Mammary epithelial cell (primary cell): ENCODE data around the gene ZSWIM8.

Source experiments
- EZH2 ChIP-seq: IDR thresholded peaks from 2 replicates; pipeline ENCODE4 v1.6.1; 2012; ENCODE audit warnings: low read length, inconsistent platforms, borderline replicate concordance
- TF ChIP-seq, protein P1 (sequence below), 2 donors: IDR thresholded peaks in 1 of 2; conservative IDR thresholded peaks in 1 of 2; 2 replicates each; pipeline ENCODE4 v1.5.1; 2011 to 2012; ENCODE audit warnings: inconsistent platforms in 2 of 2, low read length in 2 of 2, mild to moderate bottlenecking in 2 of 2, control low read depth in 1 of 2, low read depth in 1 of 2; ENCODE audit not compliant: insufficient read depth in 1 of 2; ENCODE audit errors: extremely low read depth in 1 of 2

DNA sequence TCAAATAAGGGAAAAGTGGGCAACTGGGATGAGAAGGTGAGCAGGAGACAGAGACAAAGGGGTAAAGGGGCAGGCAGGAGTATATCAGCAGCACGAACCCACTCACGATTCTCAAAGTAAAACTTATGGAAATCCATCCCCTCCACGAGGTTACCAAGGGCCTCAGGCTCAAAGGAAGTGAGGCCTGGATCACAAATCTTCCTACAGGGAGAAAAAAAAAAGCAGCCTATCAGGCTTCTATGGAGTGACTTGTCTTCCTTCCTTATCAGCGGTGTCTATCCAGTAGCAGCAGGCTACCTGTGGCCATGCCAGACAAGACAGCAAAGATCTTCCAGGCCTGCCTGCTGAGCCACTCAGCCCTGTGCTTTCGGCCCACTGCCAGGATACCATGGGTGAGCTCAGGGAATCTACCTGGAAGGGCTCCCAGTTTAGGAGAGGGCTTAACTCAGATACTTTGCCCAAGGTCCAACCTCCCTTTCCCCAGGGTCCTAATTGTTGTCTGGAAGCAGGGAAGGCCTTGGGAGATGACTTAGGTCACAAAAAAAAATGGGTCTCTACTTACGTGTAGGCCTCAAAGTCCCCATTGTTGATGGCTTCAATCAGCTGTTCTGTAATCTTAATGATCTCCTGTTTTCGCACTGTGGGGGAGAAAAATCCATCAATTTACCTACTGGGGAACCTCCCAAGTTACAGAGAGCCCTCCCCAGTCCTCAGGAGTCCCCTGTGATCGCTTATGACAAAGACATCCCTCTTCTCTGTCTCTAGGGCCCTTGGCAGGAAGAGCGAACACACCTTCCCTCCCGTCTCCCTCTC lies 31.7 kb downstream of the ZSWIM8 start:
- TF ChIP-seq, protein P1, sequence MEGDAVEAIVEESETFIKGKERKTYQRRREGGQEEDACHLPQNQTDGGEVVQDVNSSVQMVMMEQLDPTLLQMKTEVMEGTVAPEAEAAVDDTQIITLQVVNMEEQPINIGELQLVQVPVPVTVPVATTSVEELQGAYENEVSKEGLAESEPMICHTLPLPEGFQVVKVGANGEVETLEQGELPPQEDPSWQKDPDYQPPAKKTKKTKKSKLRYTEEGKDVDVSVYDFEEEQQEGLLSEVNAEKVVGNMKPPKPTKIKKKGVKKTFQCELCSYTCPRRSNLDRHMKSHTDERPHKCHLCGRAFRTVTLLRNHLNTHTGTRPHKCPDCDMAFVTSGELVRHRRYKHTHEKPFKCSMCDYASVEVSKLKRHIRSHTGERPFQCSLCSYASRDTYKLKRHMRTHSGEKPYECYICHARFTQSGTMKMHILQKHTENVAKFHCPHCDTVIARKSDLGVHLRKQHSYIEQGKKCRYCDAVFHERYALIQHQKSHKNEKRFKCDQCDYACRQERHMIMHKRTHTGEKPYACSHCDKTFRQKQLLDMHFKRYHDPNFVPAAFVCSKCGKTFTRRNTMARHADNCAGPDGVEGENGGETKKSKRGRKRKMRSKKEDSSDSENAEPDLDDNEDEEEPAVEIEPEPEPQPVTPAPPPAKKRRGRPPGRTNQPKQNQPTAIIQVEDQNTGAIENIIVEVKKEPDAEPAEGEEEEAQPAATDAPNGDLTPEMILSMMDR (conservative IDR thresholded peaks at IDR 0.05 in 1 of 2, IDR thresholded peaks at IDR 0.05 in 1 of 2; ENCODE audit: extremely low read depth in 1 of 2, insufficient read depth in 1 of 2, low read depth in 1 of 2, low read length in 2 of 2), result no peak
- TF ChIP-seq EZH2, result no peak
